ENCODE measurements around the gene ERCC6. TPM values are rescaled to one million over a fixed set of nuclear protein-coding genes. Genes with fewer than 3 reads are reported as not detected.
A peak's percentile ranks its signal among the peaks of the same experiment; 100 is the strongest.

The ERCC6 gene
- total RNA-seq: 10 to 100 TPM; 22.5 to 27.8 TPM

GRCh38 chr10:49538381-49539319, at the start of gene ERCC6:
TSS of gene ERCC6 (minus strand) at chr10:49539121.
- Mint-ChIP-seq H3K9me3 (no peaks in the 10 kb centered on the region), H3K36me3 (no peaks in the 10 kb centered on the region), H3K27me3 (peaks cover 18 to 19% of the 10 kb centered on the region in 2 donors), H3K4me3 (peak within 1 kb of the TSS; percentile 95), H3K27ac (peak within 1 kb of the TSS; percentile 90 to 95), H3K4me1 (ENCODE audit: low read depth in 2 of 2) (peaks cover 33 to 38% of the 10 kb centered on the region in 2 donors)
- DNase-seq (ENCODE audit: low spot score): peak; percentile 98
- peak; percentile 98 to 99 for ATAC-seq

- DNase-seq (ENCODE audit: low spot score) (no peak), ATAC-seq (no peak)
- no peak overlapping the region for H3K4me3 Mint-ChIP-seq
- no peaks in the 10 kb centered on the region for H3K36me3 Mint-ChIP-seq
- peaks cover 43 to 52% of the 10 kb centered on the region in 2 donors for H3K27me3 Mint-ChIP-seq
- H3K9me3 Mint-ChIP-seq: no peaks in the 10 kb centered on the region
- H3K27ac Mint-ChIP-seq: no peak overlapping the region
- peaks cover 0 to under 1% of the 10 kb centered on the region in 2 donors for H3K4me1 Mint-ChIP-seq (ENCODE audit: low read depth in 2 of 2)
Measured at GRCh38 chr10:49587981-49588380, 49.1 kb upstream of the ERCC6 start.

GRCh38 chr10:49585387-49585786, 46.5 kb upstream of the ERCC6 start:
- H3K36me3 Mint-ChIP-seq: no peaks in the 10 kb centered on the region
- no peak overlapping the region for H3K27ac Mint-ChIP-seq
- peaks cover 35 to 42% of the 10 kb centered on the region in 2 donors for H3K27me3 Mint-ChIP-seq
- DNase-seq (ENCODE audit: low spot score) (no peak), ATAC-seq (no peak)
- no peaks in the 10 kb centered on the region for H3K9me3 Mint-ChIP-seq
- no peak overlapping the region for H3K4me3 Mint-ChIP-seq
- H3K4me1 Mint-ChIP-seq (ENCODE audit: low read depth in 2 of 2): no peaks in the 10 kb centered on the region

GRCh38 chr10:49579621-49580020, 40.7 kb upstream of the ERCC6 start:
- Mint-ChIP-seq H3K27ac (no peak overlapping the region), H3K4me1 (ENCODE audit: low read depth in 2 of 2) (no peaks in the 10 kb centered on the region), H3K27me3 (peaks cover 21 to 27% of the 10 kb centered on the region in 2 donors), H3K9me3 (no peaks in the 10 kb centered on the region), H3K4me3 (no peak overlapping the region), H3K36me3 (no peaks in the 10 kb centered on the region)
- ATAC-seq: no peak
- DNase-seq (ENCODE audit: low spot score): no peak

GRCh38 chr10:49578392-49578791, 39.5 kb upstream of the ERCC6 start:
- Mint-ChIP-seq H3K4me1 (ENCODE audit: low read depth in 2 of 2) (no peaks in the 10 kb centered on the region), H3K4me3 (no peak overlapping the region), H3K27ac (no peak overlapping the region), H3K36me3 (no peaks in the 10 kb centered on the region), H3K9me3 (no peaks in the 10 kb centered on the region), H3K27me3 (peaks cover 11 to 19% of the 10 kb centered on the region in 2 donors)
- no peak for ATAC-seq
- DNase-seq (ENCODE audit: low spot score): no peak

- DNase-seq (ENCODE audit: low spot score) (no peak), ATAC-seq (no peak)
- Mint-ChIP-seq H3K27ac (no peak overlapping the region), H3K9me3 (no peaks in the 10 kb centered on the region), H3K36me3 (no peaks in the 10 kb centered on the region), H3K4me1 (ENCODE audit: low read depth in 2 of 2) (no peaks in the 10 kb centered on the region), H3K4me3 (no peak overlapping the region), H3K27me3 (peaks cover under 1 to 11% of the 10 kb centered on the region in 2 donors)
Measured at GRCh38 chr10:49577182-49577925, 38.4 kb upstream of the ERCC6 start.

- H3K36me3 Mint-ChIP-seq: no peaks in the 10 kb centered on the region
- no peak overlapping the region for H3K27ac Mint-ChIP-seq
- H3K27me3 Mint-ChIP-seq: peaks cover 4 to 13% of the 10 kb centered on the region in 2 donors
- no peaks in the 10 kb centered on the region for H3K9me3 Mint-ChIP-seq
- no peaks in the 10 kb centered on the region for H3K4me1 Mint-ChIP-seq (ENCODE audit: low read depth in 2 of 2)
- no peak for DNase-seq (ENCODE audit: low spot score)
- H3K4me3 Mint-ChIP-seq: no peak overlapping the region
- no peak for ATAC-seq
Measured at GRCh38 chr10:49575489-49576072, 36.7 kb upstream of the ERCC6 start.

GRCh38 chr10:49572594-49573114, 33.7 kb upstream of the ERCC6 start:
- Mint-ChIP-seq H3K4me3 (no peak overlapping the region), H3K4me1 (ENCODE audit: low read depth in 2 of 2) (peaks cover 13 to 16% of the 10 kb centered on the region in 2 donors), H3K27ac (no peak overlapping the region), H3K9me3 (no peaks in the 10 kb centered on the region), H3K36me3 (no peaks in the 10 kb centered on the region), H3K27me3 (peaks cover 16 to 22% of the 10 kb centered on the region in 2 donors)
- ATAC-seq: no peak
- no peak for DNase-seq (ENCODE audit: low spot score)

GRCh38 chr10:49571388-49571787, 32.5 kb upstream of the ERCC6 start:
- no peak for DNase-seq (ENCODE audit: low spot score)
- ATAC-seq: no peak
- Mint-ChIP-seq H3K4me3 (no peak overlapping the region), H3K4me1 (ENCODE audit: low read depth in 2 of 2) (peaks cover 13 to 17% of the 10 kb centered on the region in 2 donors), H3K27ac (no peak overlapping the region), H3K27me3 (peaks cover 15 to 22% of the 10 kb centered on the region in 2 donors), H3K9me3 (no peaks in the 10 kb centered on the region), H3K36me3 (no peaks in the 10 kb centered on the region)

- DNase-seq (ENCODE audit: low spot score) (no peak), ATAC-seq (no peak)
- H3K9me3 Mint-ChIP-seq: no peaks in the 10 kb centered on the region
- H3K4me3 Mint-ChIP-seq: no peak overlapping the region
- no peaks in the 10 kb centered on the region for H3K36me3 Mint-ChIP-seq
- peaks cover 13 to 17% of the 10 kb centered on the region in 2 donors for H3K4me1 Mint-ChIP-seq (ENCODE audit: low read depth in 2 of 2)
- peaks cover 14 to 30% of the 10 kb centered on the region in 2 donors for H3K27me3 Mint-ChIP-seq
- H3K27ac Mint-ChIP-seq: no peak overlapping the region
Measured at GRCh38 chr10:49569031-49569631, 30.2 kb upstream of the ERCC6 start.

- peaks cover 13 to 17% of the 10 kb centered on the region in 2 donors for H3K4me1 Mint-ChIP-seq (ENCODE audit: low read depth in 2 of 2)
- no peak overlapping the region for H3K4me3 Mint-ChIP-seq
- H3K9me3 Mint-ChIP-seq: no peaks in the 10 kb centered on the region
- H3K27ac Mint-ChIP-seq: no peak overlapping the region
- peaks cover 14 to 30% of the 10 kb centered on the region in 2 donors for H3K27me3 Mint-ChIP-seq
- H3K36me3 Mint-ChIP-seq: no peaks in the 10 kb centered on the region
- ATAC-seq (no peak), DNase-seq (ENCODE audit: low spot score) (no peak)
Measured at GRCh38 chr10:49568235-49568634, 29.3 kb upstream of the ERCC6 start.

GRCh38 chr10:49567810-49568209, 28.9 kb upstream of the ERCC6 start:
- Mint-ChIP-seq H3K27ac (no peak overlapping the region), H3K9me3 (no peaks in the 10 kb centered on the region), H3K36me3 (no peaks in the 10 kb centered on the region), H3K27me3 (peaks cover 14 to 30% of the 10 kb centered on the region in 2 donors), H3K4me3 (no peak overlapping the region), H3K4me1 (ENCODE audit: low read depth in 2 of 2) (peaks cover 13 to 17% of the 10 kb centered on the region in 2 donors)
- DNase-seq (ENCODE audit: low spot score) (no peak), ATAC-seq (no peak)

- Mint-ChIP-seq H3K27ac (no peak overlapping the region), H3K9me3 (no peaks in the 10 kb centered on the region), H3K4me3 (no peak overlapping the region), H3K27me3 (peaks cover 21 to 34% of the 10 kb centered on the region in 2 donors), H3K4me1 (ENCODE audit: low read depth in 2 of 2) (peaks cover 13 to 17% of the 10 kb centered on the region in 2 donors), H3K36me3 (no peaks in the 10 kb centered on the region)
- ATAC-seq: no peak
- no peak for DNase-seq (ENCODE audit: low spot score)
Measured at GRCh38 chr10:49564461-49565009, 25.6 kb upstream of the ERCC6 start.

Data from natural killer cell treated with Interleukin-12 subunit alpha and Interleukin-12 subunit beta and Interleukin-15 and Interleukin-18, amount 100 ng/mL, for 72 hours (primary cell).